Stimulated activated CD4-positive, alpha-beta T cell treated with anti-CD3 and anti-CD28 coated beads, TNF-alpha, amount 100 ng/mL, for 4 hours (primary cell): Measurements from ENCODE around the gene FLT3.
"Not testable (repeated sequence)": the region's sequence is repeated elsewhere in the genome, so short reads cannot be mapped to it uniquely, and the experiment has no call there.

Experiments used
- DNase-seq, 3 experiments: peaks; one replicate each; pipeline ENCODE4 v3.0.0-alpha.2; 2020; ENCODE audit warnings: low read depth in 3 of 3

The FLT3 gene

GRCh38 chr13:27972478-27972820, 127.9 kb downstream of the FLT3 start:
- no peak for DNase-seq

DNA sequence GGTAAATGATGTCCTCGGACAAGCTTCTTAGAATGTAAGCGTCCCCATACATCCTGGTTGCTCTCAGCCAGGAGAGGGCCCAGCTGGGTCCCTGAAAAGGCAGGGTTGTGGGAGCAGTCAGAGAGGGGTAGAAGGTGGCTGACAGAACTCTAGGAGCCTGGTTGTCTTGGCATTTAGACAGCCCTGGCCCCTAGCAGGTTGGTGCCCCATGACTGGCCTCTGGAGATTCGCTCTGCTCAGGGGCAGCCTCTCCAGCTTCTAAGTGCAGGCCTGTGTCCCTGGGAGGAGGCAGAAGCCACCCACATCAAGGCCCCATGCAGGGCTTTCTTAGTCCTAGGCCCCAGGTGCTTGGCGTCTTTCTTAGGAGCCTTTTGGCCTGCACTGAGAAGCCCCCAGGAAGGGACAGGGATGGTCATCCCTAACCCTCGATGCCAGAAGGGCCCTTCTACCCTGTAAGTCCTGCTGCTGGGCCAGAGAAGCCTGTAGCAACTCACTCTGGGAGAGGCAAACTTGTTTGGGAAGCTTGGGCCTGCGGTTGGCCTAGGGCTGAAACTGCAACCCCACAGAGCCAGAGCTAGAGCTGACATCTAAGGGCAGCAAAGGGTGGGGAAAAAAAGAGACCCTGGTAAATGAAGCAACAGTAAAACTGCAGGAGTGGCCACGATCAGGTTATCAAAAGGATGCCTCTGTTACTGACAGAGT, 128.4 kb downstream of the FLT3 start:
- DNase-seq: no peak

GRCh38 chr13:27971236-27971645, 129.1 kb downstream of the FLT3 start:
- DNase-seq: no peak

- DNase-seq: no peak
Observed at GRCh38 chr13:27970382-27971235, 129.8 kb downstream of the FLT3 start.

- no peak for DNase-seq
Observed at GRCh38 chr13:27969866-27970229, 130.5 kb downstream of the FLT3 start.

DNA sequence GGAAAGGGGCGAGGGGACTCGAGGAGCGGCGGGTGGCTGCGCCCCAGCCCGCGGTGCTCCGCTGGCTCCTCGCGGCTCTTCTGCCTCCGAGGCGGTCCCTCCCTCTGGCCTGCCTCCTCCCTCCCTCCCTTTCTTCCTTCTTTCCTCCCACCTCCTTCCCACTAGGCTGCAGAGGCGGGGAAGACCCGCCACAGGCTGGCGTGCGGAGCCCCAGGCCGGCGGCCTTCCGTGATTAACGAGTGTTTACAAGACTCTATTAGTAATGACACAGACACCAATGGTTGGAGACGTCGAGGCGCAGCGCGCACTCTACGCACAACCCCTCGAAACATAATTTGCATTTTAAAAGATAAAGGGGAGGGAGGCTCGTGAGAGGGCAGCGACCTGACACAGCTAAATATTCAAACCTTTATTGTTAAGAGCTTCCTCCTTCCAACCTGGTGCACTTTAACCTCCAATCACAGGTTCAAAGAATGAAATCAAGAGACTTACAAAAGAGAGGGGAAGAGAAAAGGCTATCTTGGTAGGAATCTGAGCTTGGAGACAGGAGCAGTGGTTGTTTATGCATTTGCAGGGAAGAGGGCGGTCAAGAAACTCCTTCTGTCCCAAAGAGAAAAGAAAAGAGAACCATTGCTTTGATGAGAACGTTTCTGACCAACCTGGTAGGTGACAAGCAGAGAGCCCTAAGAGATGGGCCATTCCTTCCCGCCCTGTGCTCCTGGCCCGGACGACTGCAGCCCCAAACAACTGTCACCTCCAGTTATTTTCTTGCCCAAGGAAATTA, 131.1 kb downstream of the FLT3 start, which contains the start of gene CDX2:
Gene CDX2 (minus strand): TSS at position 234 of the 784 bp plus-strand sequence. CDS start 309 bp downstream, outside the sequence.
- no peak for DNase-seq

DNA sequence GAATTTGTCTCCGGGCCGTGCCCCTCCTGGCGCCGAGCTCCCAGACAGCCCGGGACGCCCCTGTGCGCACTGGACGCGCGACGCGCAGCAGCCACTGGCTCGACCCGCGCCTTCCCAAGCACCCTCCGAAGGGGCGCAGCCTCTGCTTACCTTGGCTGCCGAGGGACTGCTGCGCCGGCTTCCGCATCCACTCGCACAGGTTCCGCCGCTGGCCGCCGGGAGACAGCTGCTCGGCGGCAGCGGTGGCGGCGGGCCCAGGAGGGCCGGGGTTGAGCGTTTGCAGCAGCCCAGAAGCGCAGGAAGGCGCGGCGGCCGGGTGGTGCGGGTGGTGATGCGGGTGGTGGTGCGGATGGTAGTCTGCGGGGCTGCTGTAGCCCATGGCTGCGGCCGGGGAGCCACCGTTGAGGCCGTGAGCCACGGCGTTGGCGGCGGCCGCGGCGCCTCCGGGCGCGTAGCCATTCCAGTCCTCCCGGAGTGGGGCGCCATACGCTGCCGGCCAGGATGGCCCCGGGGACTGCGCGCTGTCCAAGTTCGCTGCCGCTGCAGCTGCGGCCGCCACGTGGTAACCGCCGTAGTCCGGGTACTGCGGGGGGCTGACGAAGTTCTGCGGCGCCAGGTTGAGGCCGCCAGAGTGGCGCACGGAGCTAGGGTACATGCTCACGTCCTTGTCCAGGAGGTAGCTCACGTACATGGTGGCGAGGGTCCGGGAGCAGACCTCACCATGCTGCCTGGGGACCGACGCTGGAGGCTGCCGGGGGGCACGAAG, 131.9 kb downstream of the FLT3 start:
- DNase-seq: no peak

DNA sequence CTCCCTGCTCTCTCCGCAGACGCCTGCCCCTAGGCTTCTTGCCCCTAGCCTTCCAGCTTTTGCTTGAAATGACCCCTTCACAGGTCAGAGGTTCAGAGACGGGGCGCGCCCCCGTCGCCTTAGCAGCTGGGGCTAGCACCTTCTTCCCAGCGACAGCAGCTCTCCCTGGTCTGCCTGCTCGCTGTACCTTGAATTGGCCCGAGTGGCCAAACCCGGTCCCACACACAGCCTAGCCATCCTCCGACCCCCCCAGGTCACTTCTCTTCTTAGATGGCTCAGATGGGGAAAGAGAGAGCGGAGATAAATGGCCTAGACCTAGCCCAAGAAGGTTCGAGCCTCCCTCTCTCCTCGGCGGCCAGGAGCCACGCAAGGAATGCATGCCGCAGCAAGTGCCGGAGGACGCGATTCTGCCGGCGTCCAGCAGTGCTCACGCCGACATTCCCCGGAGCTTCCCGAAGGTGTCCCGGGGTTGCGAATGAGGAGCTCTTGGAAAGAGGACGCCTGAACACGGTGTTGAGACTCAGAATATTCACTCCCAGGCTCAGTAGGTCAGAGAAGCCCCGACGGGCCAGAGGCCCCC, 132.6 kb downstream of the FLT3 start:
- DNase-seq: no peak

- no peak for DNase-seq
Observed at GRCh38 chr13:27967203-27967735, 133.1 kb downstream of the FLT3 start.

DNA sequence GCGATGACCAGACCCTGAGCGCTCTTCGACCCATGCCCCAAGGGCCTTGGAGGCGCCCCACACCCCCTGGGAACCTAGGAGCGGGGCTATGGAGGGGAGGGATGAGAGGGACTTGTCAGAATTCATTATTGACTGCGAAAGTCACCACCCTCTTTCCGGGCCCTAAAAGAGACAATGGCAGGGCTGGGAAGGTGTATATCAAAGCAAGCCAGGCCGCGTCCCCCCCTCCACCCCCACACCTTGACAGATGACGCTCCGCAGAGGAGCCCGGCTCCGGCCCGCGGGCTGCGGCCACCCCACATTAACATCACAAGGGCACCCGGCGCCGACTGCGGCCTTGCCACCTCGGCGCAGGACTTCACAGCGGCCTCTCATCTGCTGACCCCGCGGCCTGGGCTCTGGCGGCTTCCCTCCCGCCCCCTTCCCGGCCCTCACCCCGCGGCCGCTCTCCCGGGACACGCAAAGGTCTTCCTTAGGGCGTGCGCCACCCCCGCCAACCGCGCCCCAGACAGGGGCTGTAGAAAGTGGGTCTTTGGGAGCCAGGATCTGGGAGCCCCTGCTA, 133.7 kb downstream of the FLT3 start:
- no peak for DNase-seq

GRCh38 chr13:27965740-27966640, 134.4 kb downstream of the FLT3 start:
- no peak for DNase-seq

DNA sequence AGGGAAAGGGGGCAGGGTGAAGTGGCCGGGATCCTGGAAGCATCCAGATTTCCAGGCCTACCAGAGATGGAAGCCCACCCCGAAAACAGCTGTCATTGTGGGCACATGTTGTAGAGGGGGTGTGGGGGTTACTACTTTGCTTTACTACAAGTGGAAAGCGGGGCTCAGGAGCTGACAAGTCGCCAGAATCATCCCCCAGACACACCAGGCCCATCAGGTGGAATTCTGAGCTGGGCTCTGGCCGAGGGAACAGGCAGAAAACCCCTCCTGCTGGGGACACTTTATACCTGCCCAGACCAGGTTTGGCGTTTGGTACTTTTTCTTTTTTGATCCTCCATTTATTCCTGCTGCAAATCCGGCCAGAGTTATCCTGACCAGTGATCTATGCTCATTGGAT, 135.0 kb downstream of the FLT3 start:
- no peak for DNase-seq

- no peak for DNase-seq
Observed at GRCh38 chr13:27964741-27965323, 135.5 kb downstream of the FLT3 start.

DNA sequence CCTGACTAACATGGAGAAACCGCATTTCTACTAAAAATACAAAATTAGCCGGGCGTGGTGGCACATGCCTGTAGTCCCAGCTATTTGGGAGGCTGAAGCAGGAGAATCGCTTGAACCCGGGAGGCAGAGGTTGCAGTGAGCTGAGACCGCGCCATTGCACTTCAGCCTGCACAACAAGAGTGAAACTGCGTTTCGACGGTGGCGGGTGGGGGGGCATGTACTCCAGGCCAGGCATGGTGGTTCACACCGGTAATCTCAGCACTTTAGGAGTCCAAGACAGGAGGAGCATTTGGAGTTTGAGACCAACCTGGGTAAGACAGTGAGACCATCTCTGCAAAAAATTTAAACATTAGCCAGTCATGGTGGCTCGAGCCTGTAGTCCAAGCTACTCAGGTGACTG, 136.2 kb downstream of the FLT3 start:
- not testable (repeated sequence) for DNase-seq

DNA sequence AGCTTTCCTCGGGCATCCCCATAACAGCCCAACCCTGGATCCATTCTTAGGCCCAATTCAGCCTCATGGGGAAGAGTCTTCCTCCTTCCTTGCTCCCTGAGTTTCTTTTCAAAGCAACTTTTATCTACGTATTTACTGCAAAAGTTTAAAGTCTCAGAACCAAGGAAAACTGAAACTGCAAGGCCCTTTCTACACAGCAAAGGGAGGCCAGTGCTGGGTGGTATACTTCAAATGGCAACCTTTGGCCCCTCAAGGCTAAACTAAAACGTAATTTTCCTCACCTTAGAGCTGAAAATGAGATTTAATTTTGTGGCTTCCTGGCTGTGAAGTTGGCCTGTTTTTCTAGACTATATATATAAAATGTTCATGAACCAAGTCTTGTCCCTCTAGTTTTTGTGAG, 136.9 kb downstream of the FLT3 start:
- no peak for DNase-seq

DNA sequence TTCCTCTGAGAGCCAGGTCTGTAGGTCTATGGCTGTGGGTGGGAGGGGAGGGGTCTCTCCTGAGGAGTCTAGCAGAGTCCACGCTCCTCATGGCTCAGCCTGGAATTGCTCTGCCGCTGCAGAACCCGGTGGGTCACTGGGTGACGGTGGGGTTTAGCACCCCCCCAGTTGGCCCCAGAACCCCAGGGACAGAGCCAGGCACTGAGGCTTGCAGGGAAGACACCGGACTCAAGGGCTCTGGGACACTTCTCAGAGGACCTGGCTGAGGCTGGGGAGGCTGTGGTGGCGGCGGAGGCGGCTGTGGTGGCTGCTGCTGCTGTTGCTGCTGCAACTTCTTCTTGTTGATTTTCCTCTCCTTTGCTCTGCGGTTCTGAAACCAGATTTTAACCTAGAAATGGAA, 137.4 kb downstream of the FLT3 start:
- no peak for DNase-seq

GRCh38 chr13:27962128-27962841, 138.1 kb downstream of the FLT3 start:
- no peak for DNase-seq

- DNase-seq: no peak
Observed at GRCh38 chr13:27961227-27962085, 138.9 kb downstream of the FLT3 start.
